Stimulated activated CD8-positive, alpha-beta memory T cell treated with anti-CD3 and anti-CD28 coated beads, Interleukin-4, amount 100 ng/mL, for 4 hours (primary cell): Measurements from ENCODE around the gene SPAG5.

Source experiments
- DNase-seq, 2 donors: peaks; one replicate each; pipeline ENCODE4 v3.0.0-alpha.2; 2020; ENCODE audit warnings: low read depth in 2 of 2, low spot score in 1 of 2

Gene SPAG5, protein sequence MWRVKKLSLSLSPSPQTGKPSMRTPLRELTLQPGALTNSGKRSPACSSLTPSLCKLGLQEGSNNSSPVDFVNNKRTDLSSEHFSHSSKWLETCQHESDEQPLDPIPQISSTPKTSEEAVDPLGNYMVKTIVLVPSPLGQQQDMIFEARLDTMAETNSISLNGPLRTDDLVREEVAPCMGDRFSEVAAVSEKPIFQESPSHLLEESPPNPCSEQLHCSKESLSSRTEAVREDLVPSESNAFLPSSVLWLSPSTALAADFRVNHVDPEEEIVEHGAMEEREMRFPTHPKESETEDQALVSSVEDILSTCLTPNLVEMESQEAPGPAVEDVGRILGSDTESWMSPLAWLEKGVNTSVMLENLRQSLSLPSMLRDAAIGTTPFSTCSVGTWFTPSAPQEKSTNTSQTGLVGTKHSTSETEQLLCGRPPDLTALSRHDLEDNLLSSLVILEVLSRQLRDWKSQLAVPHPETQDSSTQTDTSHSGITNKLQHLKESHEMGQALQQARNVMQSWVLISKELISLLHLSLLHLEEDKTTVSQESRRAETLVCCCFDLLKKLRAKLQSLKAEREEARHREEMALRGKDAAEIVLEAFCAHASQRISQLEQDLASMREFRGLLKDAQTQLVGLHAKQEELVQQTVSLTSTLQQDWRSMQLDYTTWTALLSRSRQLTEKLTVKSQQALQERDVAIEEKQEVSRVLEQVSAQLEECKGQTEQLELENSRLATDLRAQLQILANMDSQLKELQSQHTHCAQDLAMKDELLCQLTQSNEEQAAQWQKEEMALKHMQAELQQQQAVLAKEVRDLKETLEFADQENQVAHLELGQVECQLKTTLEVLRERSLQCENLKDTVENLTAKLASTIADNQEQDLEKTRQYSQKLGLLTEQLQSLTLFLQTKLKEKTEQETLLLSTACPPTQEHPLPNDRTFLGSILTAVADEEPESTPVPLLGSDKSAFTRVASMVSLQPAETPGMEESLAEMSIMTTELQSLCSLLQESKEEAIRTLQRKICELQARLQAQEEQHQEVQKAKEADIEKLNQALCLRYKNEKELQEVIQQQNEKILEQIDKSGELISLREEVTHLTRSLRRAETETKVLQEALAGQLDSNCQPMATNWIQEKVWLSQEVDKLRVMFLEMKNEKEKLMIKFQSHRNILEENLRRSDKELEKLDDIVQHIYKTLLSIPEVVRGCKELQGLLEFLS

DNA sequence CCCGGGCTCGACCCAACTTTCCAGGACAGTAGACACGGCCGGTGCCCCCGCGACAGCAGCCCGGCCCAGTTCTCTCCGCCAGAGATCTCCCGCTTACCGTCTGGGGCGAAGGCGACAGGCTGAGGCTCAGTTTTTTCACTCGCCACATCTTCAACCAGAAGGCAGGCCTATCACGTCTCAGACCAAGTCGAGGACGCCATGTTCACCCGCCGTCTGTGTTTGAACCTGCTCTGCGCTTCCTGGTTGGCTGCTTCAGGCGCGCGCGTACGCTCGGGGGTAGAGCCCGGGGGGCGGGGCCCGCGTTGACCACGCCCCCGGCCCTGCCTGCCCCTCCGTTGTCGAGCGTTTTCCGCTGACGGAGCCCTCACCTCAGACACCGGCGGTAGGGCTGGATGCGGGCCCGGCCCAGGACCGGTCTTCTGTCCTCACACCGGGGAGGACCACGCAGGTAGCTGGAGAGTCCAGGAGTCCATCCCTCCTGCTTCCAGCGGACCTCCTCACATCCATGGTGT lies at the start of gene SPAG5:
Gene SPAG5, minus strand, starts transcription at position 227 of the 512 bp plus-strand sequence. Its CDS starts 79 bp downstream, at position 148.
- DNase-seq = peak; percentile 74 to 89

DNA sequence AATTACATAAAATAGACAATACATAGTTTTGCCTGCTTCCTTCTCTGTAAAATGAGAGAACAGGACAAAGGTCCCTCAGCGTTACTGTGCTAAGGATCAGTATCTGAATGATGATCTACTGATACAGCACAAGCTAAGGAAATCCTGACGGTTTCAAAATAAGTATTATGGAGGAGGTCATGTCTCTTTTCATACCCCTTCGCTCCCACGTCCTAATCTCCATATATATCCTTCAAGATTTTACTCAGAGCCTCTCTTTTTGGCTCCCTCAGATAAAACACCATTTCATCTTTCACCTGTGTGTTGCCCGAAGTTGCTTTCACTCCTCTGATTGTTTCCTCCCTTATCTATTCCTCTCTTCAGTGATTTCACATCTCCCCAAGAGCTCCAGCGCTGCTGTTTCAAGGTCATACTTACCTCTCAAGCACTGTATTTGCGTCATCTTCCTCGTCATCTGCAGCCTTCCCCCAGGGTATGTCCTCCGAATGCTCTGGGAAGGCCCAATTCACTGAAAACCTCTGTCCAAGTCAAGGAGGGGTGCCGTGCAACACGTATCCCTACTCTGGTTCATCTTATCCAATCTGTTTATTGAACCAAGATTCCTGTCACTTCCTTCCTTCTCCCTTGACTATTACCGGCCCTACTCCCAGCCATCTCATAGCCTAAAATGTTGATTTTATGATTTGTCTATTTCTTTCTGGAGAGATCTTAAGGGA lies 47.4 kb upstream of the SPAG5 start:
- DNase-seq = no peak

DNA sequence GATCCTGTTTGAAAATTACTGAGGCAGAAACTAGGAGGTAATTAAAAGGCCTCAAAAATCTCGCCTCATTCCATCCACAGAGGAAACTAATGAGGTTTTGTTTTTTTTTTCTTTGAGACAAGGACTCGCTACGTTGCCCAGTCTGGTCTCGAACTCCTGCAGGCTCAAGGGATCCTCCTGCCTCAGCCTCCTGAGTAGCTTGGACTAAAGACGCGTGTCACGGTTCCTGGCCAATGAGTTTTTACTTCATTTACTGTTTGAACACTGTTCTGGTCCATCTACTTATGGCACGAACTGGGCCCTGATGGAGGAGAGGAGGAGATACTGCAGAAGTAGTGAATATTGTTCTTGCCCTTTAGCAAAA lies 46.7 kb upstream of the SPAG5 start:
- DNase-seq = no peak

DNA sequence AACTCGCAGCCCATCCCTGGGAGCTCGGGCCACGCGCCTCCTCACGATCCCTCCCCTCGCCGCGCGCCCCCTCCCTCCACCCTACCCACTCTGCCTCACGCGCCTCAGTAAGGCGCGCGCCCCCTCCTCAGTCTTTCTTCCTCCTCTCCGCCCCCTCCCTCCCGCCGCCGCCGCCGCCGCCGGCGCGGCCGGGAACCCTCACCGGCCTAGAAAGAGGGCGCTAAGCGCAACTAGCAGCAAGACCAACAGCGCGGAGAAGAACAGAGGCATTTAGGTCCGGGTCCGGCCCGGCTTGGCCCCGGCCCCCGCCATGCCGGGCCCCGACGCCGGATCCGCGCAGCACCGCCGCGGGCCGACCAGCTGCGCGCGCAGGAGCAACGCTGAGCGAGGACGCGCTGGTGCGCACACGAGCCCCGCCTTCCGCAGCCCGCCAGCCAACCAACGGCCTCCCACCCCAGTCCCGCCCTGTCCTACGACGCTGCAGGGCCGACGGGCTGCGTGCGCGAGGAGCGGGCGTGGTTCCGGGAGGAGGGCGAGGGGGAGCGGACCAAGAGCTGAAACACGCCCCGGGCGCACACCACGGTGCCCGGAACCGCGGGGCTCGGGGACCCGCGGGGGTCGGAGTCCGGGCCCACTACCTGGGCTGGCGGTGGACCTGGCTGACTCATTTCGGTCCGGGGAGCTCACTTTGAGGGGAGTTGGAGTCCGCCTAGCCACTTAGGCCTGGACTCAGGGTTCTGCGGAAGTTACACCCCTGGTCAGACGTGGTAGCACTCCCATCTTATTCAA lies 46.2 kb upstream of the SPAG5 start, which contains the start of gene BLTP2:
Gene BLTP2, minus strand, starts transcription at position 372 of the 789 bp plus-strand sequence. Its CDS starts 102 bp downstream, at position 270.
- DNase-seq = peak; percentile 81 to 93

DNA sequence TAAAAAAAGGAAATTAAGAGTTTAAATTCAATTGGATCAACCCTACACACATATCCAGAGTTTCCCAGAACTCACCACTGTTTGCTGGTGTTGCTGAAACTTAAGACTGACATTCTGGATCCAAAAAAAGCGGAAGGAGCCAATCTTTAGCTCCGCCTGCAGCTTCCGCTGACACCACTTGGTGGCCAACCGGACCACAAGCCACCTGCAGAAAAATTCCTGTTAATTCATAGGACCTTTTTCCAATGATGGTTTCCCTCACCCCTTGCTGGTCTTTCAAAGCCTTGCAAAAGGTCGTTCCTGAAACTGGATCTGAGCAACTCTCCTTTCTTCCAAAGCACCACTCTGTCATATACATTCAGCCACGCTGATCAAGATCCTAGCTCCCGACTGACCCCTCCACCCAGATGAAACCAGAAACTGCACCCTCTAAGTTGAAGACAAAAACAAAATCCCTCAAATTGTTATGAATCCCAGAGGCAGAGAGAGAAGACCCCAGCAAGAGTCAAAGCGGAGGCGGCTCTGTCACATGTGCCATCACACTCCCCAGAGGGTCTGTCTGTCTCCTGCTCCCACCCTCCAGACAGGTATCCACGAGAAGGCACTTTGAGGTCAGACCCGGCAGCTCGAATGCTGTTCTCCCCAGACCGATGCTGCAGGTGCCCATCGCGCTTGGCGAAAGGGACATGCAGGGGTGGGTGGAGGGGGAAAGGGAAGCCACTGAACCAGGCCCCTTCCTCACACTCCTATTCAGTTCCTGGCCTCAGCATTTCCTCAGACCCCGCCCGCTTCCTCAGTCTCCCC lies 45.4 kb upstream of the SPAG5 start:
- DNase-seq = no peak

DNA sequence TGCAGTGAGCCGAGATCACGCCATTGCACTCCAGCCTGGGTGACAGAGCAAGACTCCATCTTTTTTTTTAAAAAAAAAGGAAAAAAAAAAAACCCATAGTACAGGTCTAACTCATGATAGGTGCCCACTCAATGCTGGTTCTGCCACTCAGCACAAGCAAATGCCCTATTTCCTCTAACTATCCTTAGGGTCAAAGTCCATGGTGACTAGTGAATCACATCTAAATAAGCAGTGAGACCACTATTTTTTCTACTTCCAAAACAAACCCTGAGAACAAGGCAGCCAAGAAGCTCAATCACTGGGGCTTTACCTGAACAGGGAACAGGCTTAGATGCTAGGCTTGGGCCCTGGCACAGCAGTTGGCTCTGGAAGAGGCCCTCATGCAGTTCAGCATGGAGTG lies 42.8 kb upstream of the SPAG5 start:
- DNase-seq = no peak

DNA sequence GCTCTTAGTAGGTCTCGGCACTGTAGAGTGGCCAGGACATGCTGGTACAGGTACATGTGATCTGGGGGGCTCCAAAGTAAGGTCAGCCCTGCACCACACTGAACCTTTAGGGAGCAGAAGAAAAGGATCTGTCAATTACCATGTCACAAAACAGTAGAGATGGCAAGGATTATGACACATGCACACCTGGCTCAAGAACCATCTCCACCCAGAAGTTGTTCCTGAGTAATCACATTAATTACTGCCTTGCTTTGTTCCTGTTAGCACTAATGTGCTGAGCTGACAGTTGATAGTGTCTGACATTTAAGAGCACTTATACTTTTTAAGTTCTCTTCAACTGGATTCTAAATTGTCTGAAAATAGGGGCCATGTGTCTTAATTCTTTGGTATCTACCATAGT lies 36.7 kb upstream of the SPAG5 start:
- DNase-seq = no peak

DNA sequence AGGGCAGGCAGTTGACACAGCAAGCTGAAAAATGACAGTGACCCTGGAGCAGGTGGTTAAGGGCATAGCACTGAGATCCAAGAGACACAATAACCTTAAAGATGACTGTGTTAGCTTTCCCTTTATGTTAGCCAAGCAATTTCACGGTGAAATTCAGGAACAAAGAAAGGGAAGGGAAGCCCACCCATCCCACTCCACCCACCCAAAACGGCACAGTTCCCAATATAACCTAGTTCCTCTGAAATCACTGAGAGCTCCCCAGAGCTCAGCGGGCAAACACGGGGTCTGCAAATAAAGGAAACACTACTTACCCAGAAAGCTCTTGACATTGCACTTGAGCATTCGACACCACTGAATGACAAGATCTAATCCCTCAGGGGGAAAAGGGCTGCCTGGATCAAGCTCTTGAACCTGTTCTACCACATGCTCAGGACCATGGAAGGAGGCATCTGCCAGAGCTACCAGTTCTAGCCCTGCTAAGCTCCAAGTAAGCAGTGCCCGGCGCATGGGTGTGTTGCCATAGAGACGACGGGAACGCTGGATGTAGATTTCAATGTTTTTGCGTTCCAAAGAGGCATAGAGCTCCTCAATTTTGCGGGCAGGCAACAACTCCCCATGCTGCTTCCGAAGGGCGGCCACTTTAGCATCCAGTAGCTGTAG lies 35.5 kb upstream of the SPAG5 start:
- no peak for DNase-seq

DNA sequence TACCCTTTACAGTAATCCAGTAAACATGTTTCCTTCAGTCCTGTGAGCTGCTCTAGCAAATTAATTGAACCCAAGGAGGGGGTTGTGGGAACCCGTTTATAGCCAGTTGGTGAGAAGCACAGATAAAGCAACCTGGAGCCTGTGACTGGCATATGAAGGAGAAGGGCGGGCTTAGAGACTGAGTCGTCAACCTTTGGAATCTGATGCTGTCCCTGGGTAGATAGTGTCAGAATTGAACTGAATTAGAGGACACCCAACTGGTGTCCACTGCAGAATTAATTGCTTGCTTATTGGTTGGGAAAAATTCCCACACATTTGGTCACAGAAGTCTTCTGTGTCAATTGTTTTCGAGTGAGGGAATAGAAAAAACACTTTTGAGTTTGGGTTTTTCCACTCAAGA lies 28.0 kb upstream of the SPAG5 start:
- no peak for DNase-seq

DNA sequence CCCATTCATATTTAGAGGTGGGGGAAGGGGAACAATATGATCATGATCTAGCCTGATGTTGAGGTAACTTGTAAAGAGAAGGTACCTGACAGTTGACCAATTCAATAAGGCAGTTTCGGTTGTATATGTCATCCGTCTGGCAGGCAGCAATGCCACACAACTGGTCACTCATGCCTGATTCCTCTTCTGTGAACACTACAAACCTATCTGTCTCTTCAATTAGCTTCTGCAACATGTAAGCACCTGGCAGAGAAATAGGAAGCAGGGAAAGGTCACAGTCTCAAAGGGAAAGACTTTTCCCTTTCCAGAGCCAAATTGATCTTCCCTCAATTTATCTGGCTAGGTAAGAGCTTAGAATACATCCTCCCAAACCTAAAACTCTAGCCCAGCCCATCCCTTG lies 25.3 kb upstream of the SPAG5 start:
- DNase-seq = no peak

DNA sequence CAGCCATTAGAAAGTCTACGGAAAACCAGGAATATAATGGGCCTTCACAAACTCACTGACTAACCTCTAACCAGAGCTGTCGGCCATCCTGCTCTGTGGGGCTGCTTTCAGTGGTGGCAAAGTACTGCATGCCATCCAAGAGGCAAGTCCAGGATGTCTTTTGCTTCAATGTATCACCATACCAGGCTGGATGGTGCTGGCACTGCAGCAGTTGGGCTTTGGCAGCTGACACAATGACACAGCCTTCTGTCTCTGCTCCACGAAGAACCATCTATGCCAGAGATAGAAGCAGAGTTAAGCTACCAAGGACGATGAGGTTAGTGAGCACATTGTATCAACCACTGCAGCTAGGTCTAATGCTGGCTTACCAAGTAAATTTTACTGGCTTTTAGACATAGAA lies 24.9 kb upstream of the SPAG5 start:
- DNase-seq = no peak

DNA sequence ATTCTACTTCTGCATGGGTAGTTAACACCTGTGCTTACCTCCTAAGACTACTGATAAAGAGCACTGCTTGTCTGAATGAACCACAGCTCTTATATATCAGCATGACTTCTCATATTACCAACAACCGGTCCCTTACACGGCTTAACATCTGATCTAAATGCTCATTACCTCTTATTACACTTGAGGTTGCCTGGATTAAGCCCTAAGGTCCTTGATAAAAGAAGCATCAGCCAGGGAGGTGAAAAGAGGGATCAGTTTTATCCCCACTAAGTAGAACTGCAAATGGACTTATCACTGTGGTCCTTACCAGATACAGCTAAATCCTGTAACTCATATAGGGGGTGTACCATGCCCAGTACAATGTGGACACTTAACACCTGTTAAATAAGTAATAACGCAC lies 23.4 kb upstream of the SPAG5 start:
- DNase-seq = no peak

DNA sequence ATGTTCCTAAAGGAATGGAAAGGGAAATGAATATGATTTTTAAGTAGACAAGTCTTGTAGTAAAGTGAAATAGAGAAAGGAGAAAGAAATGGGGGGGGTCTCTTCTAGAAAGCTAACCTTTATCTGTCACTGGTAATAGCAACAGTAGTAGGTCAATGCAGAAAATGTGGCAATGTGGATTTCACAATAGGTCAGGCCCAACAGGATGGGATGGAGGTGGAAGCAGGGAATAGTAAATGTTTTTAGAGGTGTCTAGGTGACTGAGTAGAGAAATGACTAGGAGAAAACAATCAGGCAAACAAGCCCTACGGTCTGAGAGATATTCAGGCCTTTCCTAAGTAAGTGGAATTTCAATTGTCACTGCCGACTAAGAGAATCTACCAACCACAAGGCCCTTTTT lies 21.2 kb upstream of the SPAG5 start:
- DNase-seq = no peak

DNA sequence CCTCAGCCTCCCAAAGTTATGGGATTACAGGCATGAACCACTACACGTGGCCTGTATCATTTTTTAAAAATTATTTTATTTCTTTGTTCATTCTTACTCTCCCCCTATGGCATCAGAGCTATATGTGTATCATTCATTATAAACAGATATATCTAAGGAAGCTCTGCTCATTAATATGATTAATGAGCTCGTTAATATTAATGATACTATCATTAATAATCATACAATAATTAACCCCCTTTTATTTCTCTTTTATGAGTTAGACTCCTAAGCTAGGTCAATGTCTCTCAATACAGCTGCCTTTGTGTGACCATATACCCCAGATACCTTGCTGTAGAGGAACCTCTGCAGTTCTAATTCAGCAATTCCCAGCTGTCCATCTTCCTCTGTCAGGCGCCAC lies 19.6 kb upstream of the SPAG5 start:
- DNase-seq = no peak

DNA sequence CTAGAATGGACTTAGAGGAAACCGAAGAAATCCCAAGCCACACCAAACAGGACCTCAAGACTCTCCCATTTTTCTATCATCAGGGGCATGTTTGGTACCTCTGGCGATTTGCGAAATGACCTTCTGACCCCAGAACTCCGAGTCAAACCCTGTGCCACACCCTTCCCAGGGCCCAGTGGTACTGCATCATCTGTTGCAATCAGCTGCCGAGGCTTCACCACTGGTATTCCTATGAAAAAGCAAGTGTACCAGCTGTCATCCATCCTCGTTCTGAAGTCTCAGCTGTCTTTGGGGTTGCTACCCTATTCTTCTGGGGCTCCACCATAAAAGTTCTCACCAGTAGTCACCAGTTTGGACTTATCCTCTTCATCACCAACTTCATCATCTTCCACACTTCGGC lies 17.5 kb upstream of the SPAG5 start:
- no peak for DNase-seq

DNA sequence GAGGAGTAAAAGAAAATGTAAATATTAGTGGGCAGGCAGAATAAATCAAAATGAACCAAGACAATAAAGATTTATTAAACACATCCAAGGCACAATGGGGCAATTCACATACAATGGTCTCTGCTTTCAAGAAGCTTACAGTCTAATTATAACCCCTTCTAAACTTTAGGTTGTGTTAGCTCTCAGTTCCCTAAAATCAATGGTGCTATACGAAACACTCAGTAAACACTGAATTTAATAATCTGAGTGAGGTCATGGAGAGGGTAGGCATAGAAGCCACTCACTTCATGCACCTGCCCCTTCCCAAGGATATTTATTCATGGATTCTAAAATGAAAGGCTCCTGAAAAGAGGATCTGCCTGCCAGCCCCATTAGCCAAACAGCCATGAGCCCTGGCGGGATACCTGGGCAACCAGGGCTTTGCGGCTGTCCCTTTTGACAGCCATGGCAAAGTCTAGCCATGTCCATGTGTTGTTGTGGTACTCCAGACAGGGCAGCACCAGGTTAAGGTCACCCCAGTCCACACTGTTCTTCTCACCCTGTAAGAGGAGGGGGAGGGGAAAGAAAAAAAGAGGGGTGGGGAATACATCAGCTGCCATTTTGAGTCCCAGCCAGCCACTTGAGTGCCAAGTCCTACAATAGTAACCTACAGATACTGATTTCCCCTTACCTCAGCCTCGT lies 16.6 kb upstream of the SPAG5 start:
- no peak for DNase-seq

DNA sequence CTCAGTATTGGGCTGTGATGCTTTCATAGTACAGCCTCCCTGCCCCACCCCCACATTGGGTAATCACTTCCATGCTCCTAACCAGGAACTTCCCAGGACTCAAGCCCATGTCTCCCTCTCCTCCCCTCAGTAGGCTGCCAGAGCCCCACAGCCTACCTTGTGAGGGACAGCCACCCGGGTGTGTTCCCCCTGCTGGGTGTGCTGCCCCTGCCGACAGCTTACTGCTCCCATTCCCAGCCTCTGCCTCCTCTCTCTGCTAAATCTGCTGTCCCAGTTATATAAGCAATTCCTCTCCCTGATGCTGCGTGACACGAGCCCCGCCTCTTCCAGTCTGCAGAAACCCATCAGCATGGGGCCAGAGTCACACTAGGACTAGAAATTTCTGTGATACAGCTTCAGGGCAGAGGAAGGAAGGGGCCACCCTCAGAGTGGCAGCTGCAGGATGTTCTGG lies 15.1 kb upstream of the SPAG5 start, which contains the start of gene RSKR:
Gene RSKR, minus strand, starts transcription at position 255 of the 451 bp plus-strand sequence. Its CDS starts 24 bp downstream, at position 231.
- DNase-seq = no peak
